Activated naive CD8-positive, alpha-beta T cell treated with anti-CD3 and anti-CD28 coated beads for 36 hours (primary cell): ENCODE measurements around the gene TRAF4. TPM values are rescaled to one million over a fixed set of nuclear protein-coding genes. Genes with fewer than 3 reads are reported as not detected.
"Not testable (repeated sequence)": the region's sequence is repeated elsewhere in the genome, so short reads cannot be mapped to it uniquely, and the experiment has no call there.

Experiments used
- DNase-seq: peaks from one replicate; pipeline ENCODE4 v3.0.0; 2021
- H3K27ac Mint-ChIP-seq: one replicate; pipeline ENCODE4 v1.8.0; 2022; ENCODE audit warnings: mild to moderate bottlenecking, moderate library complexity, mixed read lengths
- H3K27me3 Mint-ChIP-seq: one replicate; pipeline ENCODE4 v1.8.0; 2022; ENCODE audit warnings: mild to moderate bottlenecking, mixed read lengths
- H3K36me3 Mint-ChIP-seq: one replicate; pipeline ENCODE4 v1.8.0; 2021; ENCODE audit warnings: mild to moderate bottlenecking, mixed read lengths
- H3K4me1 Mint-ChIP-seq: one replicate; pipeline ENCODE4 v1.8.0; 2021; ENCODE audit warnings: mixed read lengths
- H3K4me3 Mint-ChIP-seq: one replicate; pipeline ENCODE4 v1.8.0; 2022; ENCODE audit warnings: mild to moderate bottlenecking, moderate library complexity, mixed read lengths
- H3K9me3 Mint-ChIP-seq: one replicate; pipeline ENCODE4 v1.8.0; 2022; ENCODE audit warnings: mixed read lengths
- total RNA-seq, 2 experiments: library from RNA; stranded (reverse); gene quantifications; one replicate each; pipeline ENCODE4 v1.2.3, GENCODE V29; 2021

Gene TRAF4
- total RNA-seq, 2 experiments from 2014 or later, result 219 to 221 TPM

DNA sequence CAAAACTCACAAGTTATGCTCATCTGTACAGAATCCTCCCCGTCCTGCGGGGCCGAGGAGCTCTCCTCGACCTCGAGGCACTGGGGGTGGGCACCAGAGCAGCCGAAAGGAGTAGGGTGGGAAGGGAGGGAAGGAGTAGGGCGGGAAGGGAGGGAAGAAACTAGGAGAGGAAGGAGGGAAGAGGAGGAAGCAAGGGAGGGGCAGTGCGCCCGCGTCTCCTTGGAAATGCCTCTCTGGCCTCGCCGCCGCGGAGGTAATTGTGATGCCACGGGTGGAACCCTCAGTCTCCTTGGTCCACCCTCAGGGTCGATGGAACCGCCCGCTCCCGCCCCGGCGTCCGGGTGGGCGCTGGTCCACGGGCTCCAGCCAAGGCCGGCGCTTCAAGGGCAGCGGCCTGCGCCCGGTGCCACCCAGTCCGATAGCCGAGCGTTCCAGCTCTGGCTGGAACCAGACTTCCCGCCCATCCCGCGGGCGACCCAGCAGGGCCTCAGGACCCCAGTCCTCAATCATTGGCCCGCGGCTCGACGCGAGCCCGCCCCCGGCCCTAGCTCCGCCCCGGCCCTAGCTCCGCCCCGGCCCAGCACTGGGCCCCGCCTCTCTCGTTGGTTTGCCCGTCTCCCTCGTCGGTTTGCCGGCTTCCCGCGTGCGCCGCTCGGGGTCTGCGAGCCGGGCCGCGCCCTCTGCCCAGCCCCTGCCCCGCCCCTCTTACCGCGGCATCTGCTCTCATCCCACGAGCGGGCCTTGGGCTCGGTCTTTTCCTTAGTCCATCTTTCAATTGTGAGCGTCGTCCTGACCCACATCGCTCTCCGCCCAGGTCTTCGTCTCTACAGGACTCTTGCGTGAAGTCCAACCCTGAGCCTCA, 32.7 kb upstream of the TRAF4 start:
- no peaks in the 10 kb centered on the region for H3K9me3 Mint-ChIP-seq
- no peaks in the 10 kb centered on the region for H3K36me3 Mint-ChIP-seq
- H3K27ac Mint-ChIP-seq, result peak overlapping the region; percentile 94
- H3K4me1 Mint-ChIP-seq, result peaks cover 16% of the 10 kb centered on the region
- peak; percentile 95 for DNase-seq
- peak overlapping the region; percentile 88 for H3K4me3 Mint-ChIP-seq
- peaks cover 21% of the 10 kb centered on the region for H3K27me3 Mint-ChIP-seq

DNA sequence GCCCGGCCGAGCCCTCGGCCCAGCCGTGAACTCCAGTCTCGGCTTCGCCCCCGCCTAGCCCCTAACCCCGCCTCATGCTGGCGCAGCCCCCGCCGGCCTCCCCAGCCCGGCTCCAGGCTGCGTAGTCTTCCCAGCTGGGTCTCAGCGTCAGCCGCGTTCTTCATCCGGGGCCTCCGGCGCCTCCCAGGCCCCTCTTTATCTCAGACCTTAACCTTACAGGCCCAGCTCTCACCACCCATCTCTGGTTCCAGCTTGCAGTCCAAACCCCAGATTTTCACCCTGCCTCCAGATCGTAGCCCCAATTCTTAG, 32.1 kb upstream of the TRAF4 start, which contains the start of gene PROCA1:
PROCA1 (minus strand) TSS at position 166 of the 309 bp plus-strand sequence. CDS start 228 bp downstream, outside the sequence.
- peak within 1 kb of the TSS; percentile 94 for H3K27ac Mint-ChIP-seq

DNA sequence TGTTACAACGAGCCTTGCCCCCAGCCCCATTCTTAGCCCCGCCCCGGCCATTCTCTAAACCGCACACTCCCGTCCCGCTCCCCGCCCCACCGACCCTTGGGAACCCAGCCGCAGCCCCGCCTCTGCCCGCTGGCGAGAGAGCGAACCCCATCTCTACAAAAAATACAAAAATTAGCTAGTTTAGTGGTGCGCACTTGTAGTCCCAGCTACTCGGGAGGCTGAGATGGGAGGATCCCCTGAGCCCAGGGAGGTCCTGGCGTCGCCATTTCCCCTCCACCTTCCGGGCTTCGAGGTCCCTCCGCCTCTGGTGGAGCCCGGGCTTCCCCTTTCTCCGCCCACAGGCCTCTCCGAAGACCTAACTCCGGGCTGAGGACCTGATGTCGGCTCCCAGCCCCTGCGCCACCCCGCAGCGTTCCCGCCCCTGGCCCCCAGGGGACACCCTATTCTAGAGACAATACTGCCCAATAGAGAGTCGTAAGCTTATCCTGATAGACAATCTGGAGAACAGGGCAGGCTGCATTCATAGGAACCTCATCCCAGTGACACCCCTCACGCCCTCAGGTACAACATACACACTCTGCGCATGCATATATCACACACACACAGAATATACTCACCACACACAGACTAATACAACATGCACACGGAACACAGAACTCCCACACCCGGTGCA, 31.6 kb upstream of the TRAF4 start:
- Mint-ChIP-seq H3K9me3 (no peaks in the 10 kb centered on the region), H3K27ac (peak overlapping the region; percentile 94), H3K4me1 (peaks cover 16% of the 10 kb centered on the region), H3K36me3 (no peaks in the 10 kb centered on the region), H3K27me3 (peaks cover 28% of the 10 kb centered on the region), H3K4me3 (peak overlapping the region; percentile 88)
- peak; percentile 80 for DNase-seq

More for the DNA sequence above, 32.1 kb upstream of the TRAF4 start, which contains the start of gene PROCA1:
- Mint-ChIP-seq H3K27me3 (peaks cover 27% of the 10 kb centered on the region), H3K9me3 (no peaks in the 10 kb centered on the region), H3K4me1 (peaks cover 16% of the 10 kb centered on the region), H3K4me3 (peak within 1 kb of the TSS; percentile 88), H3K36me3 (no peaks in the 10 kb centered on the region)
- DNase-seq, result no peak

DNA sequence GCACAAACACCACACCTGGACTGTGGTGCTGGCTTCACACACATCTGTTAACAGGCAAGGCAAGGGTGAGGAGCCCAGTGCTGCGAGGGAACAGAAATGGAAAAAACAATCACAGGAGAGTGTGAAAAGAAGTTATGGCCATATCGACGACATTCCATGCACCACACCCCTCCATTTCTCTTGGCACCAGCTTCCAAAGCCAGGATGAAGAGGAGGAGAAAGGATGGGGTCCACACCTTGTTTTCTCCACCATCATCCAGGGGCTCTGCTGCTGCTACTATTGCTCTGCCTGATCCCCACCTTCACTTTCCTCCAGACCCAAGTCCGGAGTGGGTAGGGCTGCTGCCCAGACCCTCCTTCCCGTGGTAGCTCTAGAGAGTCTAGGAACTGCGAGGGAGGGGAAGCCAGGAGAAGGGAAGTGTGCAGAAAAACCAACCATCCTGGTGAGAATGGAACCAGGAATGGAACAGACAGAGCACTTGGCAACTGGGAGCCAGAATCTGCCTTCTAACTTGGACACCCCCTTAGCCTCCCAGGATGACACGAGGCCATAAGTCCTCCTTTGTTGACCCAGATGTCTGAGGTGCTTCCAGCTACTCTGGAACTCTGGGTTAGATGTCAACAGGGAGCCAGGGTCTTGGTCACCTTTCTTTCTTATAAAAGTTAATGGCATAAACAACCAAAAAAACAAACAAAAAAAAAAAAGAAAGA, 31.0 kb upstream of the TRAF4 start:
- Mint-ChIP-seq H3K36me3 (no peaks in the 10 kb centered on the region), H3K4me1 (peaks cover 17% of the 10 kb centered on the region), H3K27me3 (peaks cover 29% of the 10 kb centered on the region), H3K9me3 (no peaks in the 10 kb centered on the region), H3K27ac (peak overlapping the region; percentile 94), H3K4me3 (peak overlapping the region; percentile 88)
- no peak for DNase-seq

DNA sequence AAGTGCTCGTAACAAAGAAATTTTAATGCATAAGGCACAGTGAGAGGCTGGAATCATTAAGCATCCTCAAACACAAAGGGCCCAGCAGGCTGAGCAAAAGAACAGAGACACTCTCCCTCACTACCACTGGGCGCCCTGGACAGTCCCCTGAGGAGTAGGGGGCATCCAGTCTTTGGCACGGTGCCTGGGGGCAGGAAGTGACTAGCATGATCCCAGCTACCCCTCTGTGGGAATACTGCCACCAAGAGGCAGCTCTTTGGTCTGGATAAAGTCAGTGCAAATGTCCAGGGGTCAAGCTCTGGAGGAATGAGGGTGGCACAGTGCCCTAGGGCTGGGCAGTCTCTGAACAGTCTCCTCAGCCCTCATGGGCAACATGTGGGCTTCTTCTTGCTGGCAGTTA, 29.5 kb upstream of the TRAF4 start:
- H3K9me3 Mint-ChIP-seq, result no peaks in the 10 kb centered on the region
- H3K27me3 Mint-ChIP-seq, result peaks cover 36% of the 10 kb centered on the region
- H3K4me3 Mint-ChIP-seq, result no peak overlapping the region
- peaks cover 28% of the 10 kb centered on the region for H3K4me1 Mint-ChIP-seq
- no peaks in the 10 kb centered on the region for H3K36me3 Mint-ChIP-seq
- no peak for DNase-seq
- no peak overlapping the region for H3K27ac Mint-ChIP-seq

DNA sequence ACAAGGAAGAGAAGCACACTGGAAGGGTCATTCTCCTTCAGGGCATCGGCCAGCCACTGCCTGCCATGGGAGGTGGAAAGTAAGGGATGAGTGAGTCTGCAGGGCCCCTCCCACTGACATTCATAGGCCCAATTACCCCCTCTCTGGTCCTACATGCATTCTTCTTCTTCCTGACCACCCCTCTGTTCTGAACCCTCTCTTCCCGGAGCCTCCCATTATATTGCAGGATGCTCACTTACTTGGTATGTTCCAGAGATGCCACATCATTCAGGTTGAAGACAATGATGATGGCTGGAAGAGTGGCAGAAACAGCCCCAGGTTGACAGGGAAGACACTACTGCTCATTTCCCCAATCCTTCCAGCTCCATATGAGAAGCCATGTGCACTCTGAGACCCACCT, 28.6 kb upstream of the TRAF4 start:
- peaks cover 39% of the 10 kb centered on the region for H3K27me3 Mint-ChIP-seq
- no peaks in the 10 kb centered on the region for H3K9me3 Mint-ChIP-seq
- no peak overlapping the region for H3K27ac Mint-ChIP-seq
- peaks cover 28% of the 10 kb centered on the region for H3K4me1 Mint-ChIP-seq
- DNase-seq, result no peak
- H3K4me3 Mint-ChIP-seq, result no peak overlapping the region
- H3K36me3 Mint-ChIP-seq, result peaks cover 5% of the 10 kb centered on the region

DNA sequence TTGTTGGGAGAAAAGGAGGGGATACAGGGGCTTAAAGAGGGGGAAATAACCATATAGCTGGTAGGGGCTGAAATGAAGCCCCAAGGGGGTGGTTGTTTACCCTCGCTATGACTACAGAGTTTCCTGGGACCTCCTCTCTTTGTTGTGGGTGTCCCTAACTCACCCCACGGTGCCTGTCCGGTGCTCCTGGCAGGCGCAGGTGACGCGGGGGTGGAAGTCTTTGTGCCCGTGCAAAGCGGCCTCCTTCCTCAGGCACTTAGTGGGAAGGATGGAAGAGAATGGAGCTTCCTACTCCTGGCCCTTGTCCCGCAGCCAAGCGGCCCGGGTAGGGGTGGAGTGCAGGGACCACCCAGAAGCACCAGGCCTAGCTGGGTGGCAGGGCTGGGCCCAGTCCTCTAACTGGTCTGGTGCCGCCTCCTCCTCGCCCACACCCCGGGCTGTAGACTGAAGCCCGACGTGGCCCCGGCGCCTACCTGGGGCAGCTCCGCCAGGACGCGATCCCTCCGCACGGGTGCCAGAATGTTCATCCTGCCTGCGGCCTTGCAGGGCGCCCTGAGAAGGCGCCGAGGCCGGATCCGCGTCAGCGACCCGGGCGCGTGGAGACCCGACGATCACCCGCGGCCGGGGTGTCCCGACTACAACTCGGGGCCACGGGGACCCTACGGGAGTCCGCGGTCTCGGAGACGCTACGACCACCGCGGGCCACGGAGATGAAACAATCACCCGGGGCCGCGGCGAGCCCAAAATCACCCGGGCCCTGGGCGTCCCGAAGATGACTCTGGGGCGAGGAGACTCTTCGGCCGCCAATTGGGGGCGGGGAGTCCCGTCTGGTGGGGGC, 26.9 kb upstream of the TRAF4 start:
- Mint-ChIP-seq H3K27ac (no peak overlapping the region), H3K9me3 (no peaks in the 10 kb centered on the region), H3K27me3 (peaks cover 45% of the 10 kb centered on the region), H3K4me1 (peaks cover 17% of the 10 kb centered on the region), H3K4me3 (peak overlapping the region; percentile 29), H3K36me3 (peaks cover 22% of the 10 kb centered on the region)
- no peak for DNase-seq

DNA sequence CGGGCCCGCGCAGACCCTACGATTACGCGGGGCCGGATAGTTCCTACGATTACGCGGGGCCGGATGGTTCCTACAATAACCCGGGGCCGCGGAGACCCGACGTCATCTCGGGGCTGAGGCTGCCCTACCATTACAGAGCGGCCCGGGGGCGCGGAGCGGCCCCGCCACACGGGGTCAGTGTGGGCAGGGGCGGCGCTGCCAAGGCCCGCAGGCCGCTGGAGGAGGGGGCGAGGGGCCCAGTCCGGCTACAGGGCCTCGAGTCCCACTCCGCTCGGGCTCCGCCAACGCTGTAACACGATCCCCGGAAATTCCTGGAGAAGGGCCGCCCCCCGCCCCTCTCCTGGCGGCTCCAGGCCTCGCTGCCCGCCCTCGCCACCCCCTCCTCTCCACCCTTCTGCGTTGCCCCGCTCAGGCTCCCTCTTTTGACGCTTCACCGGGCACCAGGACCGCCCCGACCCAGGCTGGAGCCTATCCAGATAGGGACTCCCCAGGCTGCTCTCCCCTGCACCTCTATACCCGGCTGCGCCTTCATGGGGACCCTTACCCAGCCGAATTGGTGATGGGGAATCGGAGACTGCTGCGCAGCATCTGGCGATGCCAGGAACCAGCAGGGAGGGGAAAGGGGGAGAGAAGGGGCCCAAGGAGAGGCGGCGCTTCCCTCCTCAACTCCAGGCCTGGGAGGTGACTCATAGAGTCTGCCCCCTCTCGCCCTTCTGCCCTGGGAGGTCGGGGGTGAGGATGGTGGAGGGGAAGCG, 26.1 kb upstream of the TRAF4 start, which contains the start of gene RAB34:
RAB34 (minus strand) TSS at position 291 of the 755 bp plus-strand sequence. CDS start 602 bp downstream, outside the sequence.
- H3K9me3 Mint-ChIP-seq, result no peaks in the 10 kb centered on the region
- H3K4me1 Mint-ChIP-seq, result peaks cover 20% of the 10 kb centered on the region
- peaks cover 45% of the 10 kb centered on the region for H3K27me3 Mint-ChIP-seq
- peak within 1 kb of the TSS; percentile 64 for H3K27ac Mint-ChIP-seq
- peak within 1 kb of the TSS; percentile 62 for H3K4me3 Mint-ChIP-seq
- H3K36me3 Mint-ChIP-seq, result peaks cover 30% of the 10 kb centered on the region
- no peak for DNase-seq

DNA sequence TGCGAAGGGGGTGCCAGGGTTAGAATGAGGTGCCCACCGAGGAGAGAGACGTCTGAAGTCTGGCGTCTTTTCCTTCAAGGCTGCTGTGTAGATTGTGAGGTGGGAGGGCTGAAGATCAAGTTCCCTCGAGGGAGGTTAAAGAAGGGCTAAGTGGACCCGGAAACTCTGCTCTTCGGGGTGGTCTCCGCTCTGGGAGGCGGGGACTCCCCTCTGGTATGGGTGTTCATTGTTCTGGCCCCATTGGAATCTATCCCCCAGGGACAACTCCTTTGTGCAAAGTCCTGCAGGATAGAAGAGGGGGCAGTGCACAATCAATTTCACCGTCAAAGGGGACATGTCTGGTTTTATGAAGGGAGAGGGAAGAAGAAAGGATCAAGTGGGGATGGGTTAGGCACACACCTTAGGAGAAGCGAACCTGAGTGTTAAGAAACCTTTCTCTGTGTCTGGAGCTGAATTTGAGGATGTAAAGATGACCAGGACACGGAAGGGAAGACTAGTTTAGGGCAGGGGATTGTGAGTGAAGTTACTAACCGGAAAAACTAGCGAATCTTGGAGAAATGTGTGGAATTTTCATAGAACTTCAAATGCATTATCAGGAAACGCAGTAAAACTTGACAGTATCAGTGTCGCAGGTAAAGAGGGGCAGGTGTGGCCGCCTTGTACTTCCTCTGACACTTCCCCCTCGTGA, 25.3 kb upstream of the TRAF4 start:
- H3K27me3 Mint-ChIP-seq, result peaks cover 45% of the 10 kb centered on the region
- no peak for DNase-seq

DNA sequence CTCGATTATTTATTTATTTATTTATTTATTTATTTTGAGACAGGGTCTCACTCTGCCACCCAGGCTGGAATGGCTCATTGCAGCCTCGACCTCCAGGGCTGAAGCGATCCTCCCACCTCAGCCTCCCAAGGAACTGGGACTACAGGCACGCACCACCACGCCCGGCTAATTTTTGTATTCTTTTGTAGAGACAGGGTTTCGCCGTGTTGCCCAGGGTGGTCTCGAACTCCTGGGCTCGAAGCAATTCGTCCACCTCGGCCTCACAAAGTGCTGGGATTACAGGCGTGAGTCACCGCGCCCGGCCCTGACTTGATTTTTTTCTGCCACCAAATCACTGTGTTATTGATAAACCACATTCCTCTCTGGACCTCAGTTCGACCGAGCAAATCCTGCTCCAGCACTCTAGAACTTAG, 24.8 kb upstream of the TRAF4 start:
- peaks cover 31% of the 10 kb centered on the region for H3K4me1 Mint-ChIP-seq
- no peak for DNase-seq
- H3K36me3 Mint-ChIP-seq, result peaks cover 42% of the 10 kb centered on the region
- peaks cover 41% of the 10 kb centered on the region for H3K27me3 Mint-ChIP-seq
- H3K9me3 Mint-ChIP-seq, result no peaks in the 10 kb centered on the region
- peak overlapping the region; percentile 100 for H3K27ac Mint-ChIP-seq
- peak overlapping the region; percentile 100 for H3K4me3 Mint-ChIP-seq

More for the DNA sequence above, 25.3 kb upstream of the TRAF4 start:
- Mint-ChIP-seq H3K4me1 (peaks cover 25% of the 10 kb centered on the region), H3K27ac (peak overlapping the region; percentile 64), H3K9me3 (no peaks in the 10 kb centered on the region), H3K4me3 (peak overlapping the region; percentile 62), H3K36me3 (peaks cover 37% of the 10 kb centered on the region)

DNA sequence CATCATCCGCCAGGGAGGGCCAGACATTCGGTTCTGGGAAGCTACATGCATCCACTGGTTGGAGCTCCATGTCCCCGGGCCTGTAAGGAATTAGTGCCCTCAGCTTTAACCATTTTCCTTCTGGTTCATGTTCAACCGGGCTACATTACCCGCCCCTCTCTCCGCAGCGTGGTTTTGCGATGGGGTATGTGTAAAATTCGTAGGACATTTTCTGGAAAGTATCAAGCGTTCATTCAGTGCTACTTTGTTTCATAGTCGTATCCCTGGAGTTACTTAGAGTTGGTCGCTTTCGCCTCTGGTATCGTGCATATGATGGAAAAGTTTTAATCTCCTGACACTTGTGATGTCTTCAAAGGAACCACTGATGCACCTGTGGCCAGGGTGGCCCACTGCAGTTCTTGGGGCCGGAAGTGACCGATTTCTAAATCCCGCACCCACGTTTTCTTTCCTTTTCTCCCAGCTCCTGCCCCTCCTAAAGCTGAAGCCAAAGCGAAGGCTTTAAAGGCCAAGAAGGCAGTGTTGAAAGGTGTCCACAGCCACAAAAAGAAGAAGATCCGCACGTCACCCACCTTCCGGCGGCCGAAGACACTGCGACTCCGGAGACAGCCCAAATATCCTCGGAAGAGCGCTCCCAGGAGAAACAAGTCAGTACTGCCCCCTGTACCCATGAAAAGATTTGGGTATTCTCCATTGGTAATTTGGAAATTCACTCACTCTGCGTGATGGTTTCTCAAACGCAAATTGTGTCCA, 23.4 kb upstream of the TRAF4 start:
- peak overlapping the region; percentile 100 for H3K4me3 Mint-ChIP-seq
- peaks cover 30% of the 10 kb centered on the region for H3K27me3 Mint-ChIP-seq
- no peaks in the 10 kb centered on the region for H3K9me3 Mint-ChIP-seq
- peak; percentile 42 for DNase-seq
- H3K36me3 Mint-ChIP-seq, result peaks cover 56% of the 10 kb centered on the region
- H3K27ac Mint-ChIP-seq, result peak overlapping the region; percentile 100
- H3K4me1 Mint-ChIP-seq, result peaks cover 42% of the 10 kb centered on the region

DNA sequence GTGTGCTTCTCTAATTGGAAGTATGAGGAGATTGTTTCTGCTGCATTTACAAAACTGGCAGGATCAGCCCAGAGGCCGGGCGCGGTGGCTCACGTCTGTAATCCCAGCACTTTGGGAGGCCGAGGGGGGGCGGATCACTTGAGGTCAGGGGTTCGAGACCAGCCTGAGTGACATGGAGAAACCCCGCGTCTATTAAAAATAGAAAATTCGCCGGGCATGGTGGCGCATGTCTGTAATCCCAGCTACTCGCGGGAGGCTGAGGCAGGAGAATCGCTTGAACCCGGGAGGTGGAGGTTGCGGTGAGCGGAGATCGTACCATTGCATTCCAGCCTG, 22.8 kb upstream of the TRAF4 start:
- not testable (repeated sequence) for H3K9me3 Mint-ChIP-seq, DNase-seq
- Mint-ChIP-seq H3K27ac (peak overlapping the region; percentile 100), H3K4me1 (peaks cover 45% of the 10 kb centered on the region), H3K4me3 (peak overlapping the region; percentile 100), H3K36me3 (peaks cover 61% of the 10 kb centered on the region), H3K27me3 (peaks cover 28% of the 10 kb centered on the region)
